SW 1271 (cell line): ENCODE data around the gene NOBOX.
"Not testable (repeated sequence)": the region's sequence is repeated elsewhere in the genome, so short reads cannot be mapped to it uniquely, and the experiment has no call there.

ENCODE experiments used
- DNase-seq, 2 experiments: peaks; one replicate each; lab custom pipeline; 2025; lab: John Stamatoyannopoulos, UW

Gene NOBOX

DNA sequence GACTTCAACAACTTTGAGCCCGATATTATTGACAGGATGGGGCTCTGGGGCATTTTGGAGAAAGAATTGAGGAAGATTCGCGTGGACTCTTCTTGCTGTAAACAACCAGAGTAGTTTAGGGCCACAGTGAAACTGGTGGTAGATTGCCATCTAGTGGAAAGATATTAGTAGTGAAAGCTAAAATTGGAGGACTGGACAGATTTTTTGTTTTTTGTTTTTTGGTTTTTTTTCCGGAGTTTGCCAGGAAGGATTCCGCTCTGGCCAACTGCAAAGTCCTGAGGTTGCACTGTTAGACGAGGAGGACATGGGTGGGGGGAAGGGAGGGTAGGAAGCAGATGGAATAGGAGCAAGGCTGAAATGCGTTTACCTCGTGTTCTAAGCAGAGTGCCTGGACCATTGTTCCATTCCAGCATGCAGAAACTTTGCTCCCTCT, 11.7 kb downstream of the NOBOX start:
- DNase-seq, result peak in 1 of 2 experiments; percentile 26

DNA sequence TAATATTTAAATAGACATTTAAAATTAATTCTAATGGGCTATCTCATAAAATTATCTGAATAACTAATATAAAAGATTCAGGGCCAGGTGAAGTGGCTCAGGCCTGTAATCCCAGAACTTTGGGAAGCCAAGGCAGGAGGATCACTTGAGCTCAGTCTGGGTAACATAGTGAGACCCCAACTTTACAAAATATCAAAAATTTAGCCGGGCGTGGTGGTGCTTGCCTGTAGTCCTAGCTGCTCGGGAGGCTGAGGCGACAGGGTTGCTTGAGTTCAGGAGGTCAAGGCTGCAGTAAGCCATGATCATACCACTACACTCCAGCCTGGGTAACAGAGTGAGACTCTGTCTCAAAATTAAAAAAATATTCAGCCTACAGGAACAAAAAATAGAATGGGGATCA, 12.5 kb downstream of the NOBOX start:
- no peak for DNase-seq

DNA sequence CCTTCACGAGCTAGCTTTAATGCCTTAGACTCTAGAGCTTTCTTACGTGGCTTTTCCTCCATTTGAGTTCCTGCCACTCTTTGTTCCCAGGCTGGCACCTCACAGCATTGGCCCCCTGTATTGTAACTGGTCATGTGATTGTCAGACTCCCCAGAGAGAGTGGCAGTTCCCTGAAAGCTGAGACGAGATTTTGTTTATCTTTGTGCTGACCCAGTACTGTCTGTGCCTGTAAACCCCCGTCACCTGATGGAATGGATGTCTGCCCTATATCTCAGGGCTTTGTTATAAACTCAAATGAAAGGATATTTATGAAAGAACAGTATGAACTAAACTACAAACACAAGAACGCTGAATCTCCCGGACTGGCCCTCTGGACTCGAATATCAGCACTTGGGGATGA, 13.0 kb downstream of the NOBOX start:
- DNase-seq, result no peak

DNA sequence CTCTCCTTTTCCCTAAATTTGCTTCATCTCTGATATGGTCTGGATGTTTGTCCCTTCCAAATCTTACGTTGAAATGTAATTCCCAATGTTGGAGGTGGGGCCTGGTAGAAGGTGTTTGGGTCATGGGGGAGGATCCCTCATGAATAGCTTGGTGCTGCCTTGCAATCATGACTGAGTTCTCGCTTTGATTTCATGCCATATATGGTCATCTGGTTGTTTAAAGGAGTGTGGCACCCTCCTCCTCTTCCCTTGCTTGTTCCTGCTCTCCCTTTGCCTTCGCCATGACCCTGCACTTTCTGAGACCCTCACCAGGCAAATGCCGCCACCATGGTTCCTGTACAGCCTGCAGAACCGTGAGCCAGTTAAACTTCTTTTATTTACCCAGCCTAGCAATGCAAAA, 14.5 kb downstream of the NOBOX start:
- DNase-seq, result no peak

DNA sequence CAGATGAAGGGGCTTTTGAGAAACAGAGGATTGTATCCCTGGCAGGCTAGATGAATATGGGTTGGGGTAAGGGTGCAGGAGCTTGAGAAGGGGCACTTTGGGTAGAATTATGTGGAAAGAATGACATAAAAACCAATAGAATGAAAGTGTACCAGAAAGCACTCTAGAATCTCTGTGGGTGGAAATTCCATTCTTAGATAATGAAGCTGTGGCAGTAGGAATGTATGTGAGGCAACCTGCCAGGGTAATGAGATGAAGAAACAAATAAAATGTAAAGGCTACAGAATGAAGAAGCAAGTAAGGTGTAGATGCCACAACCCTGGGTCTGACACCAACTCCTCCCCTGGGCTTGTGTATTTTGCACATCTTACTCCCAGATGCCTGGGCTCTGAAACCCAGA, 16.8 kb downstream of the NOBOX start:
- DNase-seq, result no peak

DNA sequence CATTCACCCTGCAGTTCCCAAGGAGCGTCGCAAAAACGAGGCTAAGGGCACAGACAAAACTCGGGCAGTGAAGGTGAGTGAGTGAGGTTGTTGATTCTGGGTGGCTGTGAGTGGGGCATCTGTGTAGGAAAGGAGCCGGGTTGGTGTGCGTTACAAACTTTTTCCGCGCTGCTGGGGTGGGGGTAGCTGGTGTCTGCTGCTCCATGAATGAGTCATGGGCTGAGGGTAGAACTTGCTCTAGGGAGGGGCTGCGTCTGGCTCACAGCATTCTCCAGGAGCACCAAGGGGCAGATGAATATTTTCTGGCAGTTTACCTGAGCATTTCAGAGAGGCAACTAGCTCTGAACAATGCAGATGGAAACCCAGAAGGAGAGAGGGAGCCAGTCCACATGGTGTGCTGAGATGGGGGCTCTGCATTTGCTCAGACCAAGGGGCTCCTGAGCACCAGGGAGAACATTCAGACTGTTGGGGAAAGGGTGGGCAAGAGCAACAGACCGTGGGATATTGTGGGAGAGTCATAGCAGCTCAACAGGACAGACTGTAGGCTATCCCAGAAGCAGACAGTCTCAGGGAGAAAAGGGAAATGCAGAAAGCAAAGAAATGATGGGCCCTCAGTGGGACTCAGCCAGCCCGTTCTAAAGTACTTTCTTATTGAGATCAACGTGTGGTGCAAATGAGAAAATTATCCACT, 18.8 kb downstream of the NOBOX start:
- DNase-seq, result no peak

DNA sequence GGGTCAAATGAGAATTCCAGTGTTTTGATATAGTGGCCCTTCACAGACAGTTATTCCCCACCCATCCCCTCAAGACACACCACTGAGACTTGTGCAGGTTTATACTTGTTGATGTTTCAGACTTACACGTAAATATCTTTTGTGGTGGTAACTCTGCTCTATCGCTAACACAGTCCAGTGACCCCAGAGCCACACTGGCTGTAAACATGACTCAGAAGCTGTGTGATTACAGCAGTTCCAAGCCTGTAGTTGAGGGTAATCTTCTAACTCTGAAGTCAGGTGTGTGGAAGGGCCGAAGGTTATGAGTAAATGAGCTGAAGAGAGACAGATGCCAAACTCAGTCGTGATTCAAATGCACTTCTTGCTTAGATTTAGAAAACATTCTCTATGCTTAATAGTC, 19.4 kb downstream of the NOBOX start:
- DNase-seq, result no peak

DNA sequence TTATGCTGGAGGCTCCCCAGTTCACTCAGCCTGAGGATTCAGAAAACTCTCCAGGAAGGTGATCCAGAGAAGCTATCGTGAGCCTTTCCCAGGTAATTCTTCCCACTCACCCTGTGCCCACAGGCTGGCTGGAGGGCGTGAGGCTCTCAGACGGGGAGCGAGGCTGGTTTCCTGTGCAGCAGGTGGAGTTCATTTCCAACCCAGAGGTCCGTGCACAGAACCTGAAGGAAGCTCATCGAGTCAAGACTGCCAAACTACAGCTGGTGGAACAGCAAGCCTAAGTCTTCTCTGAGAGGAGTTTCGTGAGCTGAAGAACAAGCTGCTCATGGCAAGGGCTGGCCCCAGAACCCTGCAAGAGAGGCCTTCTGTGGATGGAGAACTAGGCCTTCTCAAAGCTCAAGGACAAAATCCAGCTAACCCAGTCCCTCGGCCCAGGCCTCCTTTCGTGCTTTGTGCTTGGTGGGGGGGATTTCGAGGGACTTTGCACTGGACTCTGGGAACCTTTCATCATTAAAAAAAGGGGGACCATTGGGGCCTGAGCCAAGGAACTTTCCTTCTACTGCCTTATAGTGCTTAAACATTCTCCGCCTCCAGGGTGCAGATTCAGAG, 23.6 kb downstream of the NOBOX start:
- DNase-seq, result no peak

DNA sequence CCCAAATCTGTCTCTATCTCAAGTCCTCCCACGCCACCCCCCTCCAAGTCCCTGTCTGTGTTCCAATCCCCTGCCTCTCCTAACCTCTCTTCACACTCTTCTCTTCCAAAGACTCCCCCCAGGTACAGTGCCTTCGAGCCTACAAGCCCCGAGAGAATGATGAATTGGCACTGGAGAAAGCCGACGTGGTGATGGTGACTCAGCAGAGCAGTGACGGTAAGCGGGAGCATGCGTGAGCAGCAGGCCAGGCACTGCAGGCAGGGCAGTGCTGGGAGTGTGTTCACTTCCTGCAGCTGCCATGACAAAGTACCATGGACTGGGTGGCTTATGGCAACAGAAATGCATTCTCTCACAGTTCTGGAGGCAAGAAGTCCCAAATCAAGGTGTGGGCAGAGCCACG, 24.8 kb downstream of the NOBOX start:
- no peak for DNase-seq

DNA sequence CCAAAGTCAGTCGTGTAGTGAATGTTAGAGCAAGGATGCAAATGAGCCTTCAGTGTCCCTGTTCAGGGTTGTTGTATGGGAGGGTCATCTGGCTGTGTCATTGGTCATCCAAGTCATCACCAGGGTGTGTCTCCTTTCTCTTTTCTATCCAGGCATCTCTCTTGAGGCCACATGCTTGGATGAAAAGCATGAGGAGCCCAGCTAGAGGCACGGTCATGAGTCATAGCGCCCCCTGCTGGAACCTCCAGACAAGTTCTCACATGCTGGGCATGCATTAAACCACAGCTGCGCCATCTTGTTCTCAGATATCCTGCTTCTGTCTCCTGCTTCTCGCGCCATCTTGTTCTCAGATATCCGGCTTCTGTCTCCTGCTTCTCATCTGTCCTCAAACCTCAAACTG, 34.3 kb downstream of the NOBOX start:
- not testable (repeated sequence) for DNase-seq

DNA sequence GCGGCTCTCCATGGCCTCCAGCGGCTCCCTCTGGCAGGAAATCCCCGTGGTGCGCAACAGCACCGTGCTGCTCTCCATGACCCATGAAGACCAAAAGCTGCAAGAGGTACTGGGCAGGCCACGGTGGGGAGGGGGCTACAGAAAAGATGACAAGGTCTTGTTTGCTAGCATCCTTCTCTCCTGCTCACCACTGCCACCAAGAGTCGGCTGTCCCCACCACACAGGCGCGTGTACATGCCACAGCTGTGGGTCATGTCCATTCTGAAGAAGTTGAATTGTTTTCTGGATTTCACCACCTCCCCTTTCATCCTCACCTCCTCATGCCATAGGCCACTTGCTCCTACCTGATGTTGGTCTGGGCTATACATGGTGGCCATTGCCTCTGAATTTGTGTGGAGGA, 36.2 kb downstream of the NOBOX start:
- not testable (repeated sequence) for DNase-seq

DNA sequence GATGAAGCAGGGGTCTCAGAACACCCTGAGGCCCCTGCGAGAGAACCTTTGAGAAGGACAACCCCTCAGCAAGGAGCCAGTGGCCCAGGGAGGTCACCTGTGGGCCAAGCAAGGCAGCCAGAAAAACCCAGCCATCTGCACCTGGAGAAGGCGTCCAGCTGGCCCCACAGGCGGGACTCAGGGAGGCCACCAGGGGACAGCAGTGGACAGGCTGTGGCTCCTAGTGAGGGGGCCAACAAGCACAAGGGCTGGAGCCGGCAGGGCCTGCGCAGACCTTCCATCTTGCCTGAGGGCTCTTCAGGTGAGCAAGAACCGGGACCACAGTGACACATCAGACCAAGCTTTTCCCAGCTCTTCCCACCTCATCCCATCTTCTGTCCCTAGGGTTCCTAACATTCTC, 38.0 kb downstream of the NOBOX start:
- not testable (repeated sequence) for DNase-seq

DNA sequence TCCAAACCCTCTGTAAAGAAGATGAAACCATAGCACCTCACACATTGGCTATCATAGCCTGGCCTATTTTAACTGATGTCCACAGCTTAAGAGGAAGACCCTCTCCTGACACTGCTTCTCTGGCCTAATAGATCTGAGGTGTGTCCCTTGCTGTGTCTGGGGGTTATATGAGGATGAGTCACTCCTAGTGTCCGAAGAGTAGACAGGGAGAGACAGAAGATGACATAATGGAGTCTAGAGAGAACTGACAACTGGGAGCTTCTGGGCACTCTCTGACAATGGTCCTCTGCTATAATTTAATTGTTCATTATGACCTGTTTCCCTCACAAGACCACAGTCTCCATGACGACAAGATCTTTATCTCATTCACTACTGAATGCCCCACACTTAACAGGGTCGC, 41.4 kb downstream of the NOBOX start:
- not testable (repeated sequence) for DNase-seq

DNA sequence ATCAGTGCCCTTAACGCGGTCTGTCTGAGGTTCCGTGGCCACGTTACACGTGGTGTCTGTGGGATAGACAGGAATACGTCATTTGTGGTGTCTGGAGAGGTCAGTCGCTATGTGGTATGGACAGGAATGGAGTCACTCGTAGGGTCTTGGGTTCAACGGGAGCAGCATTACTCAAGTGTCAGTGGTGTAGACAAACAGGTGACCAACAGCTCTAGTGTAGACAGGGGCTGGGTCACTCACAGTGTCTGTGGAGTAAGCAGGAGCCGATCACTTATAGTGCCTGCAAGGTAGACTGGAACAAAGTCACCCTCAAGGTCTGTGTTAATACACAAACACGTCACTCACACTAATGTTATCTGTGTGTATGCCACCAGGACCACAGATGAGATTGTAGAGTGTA, 46.6 kb downstream of the NOBOX start:
- DNase-seq, result not testable (repeated sequence)

DNA sequence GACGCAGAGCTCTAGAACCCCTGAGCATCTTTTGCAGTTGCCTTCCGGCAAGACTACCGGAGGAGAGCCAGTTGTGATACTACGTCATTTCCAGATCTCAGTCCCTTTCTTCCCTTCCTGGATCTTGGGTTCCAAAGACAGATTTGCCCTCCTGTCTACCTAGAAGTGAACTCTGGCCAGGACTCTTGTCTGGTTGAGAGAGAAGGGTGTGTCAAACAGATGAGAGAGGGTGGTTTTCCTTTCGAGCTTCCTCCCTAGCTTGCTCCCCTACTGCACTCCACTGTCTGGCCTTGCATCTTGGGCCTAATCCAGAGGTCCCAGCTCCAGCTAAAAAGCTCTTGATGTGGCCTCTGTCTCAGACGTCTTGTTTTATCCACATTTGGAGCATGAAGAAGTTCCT, 47.3 kb downstream of the NOBOX start:
- DNase-seq, result not testable (repeated sequence)

DNA sequence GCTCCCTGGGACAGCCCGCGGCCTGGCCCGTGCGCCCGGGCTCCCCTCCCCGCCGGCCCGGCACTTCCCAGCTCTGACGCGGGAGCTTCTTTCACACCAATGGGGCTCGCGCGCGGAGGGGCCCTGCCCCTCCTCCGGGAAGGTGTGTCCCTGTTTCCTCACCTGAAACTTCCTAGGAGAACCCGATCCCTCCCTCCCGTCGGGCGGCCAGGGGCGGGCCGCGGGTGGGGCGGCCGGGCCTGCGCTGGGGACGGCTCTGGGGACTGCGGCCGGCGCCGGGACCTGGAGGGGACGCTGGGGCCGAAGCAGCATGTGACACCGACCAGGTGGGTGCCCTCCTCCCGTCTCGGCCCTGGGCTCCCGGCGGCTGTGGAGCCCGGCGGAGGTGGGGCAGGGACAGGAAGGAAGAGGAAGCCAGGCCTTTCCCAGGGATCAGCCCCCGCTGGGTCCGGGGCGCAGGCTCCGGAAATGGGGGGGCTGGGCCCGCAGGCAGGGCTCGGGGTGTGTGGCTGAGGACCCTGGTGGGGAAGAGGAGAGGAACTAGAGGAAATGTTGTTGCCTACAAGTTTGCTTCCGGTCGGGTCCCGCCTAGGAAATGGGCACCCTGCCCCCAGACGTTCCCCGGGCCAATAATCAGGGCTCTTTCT, 48.2 kb downstream of the NOBOX start, which contains the start of gene ARHGEF5:
Gene ARHGEF5 (plus strand): TSS at position 227 of the 647 bp plus-strand sequence. CDS start 7,268 bp downstream, outside the sequence.
- not testable (repeated sequence) for DNase-seq

DNA sequence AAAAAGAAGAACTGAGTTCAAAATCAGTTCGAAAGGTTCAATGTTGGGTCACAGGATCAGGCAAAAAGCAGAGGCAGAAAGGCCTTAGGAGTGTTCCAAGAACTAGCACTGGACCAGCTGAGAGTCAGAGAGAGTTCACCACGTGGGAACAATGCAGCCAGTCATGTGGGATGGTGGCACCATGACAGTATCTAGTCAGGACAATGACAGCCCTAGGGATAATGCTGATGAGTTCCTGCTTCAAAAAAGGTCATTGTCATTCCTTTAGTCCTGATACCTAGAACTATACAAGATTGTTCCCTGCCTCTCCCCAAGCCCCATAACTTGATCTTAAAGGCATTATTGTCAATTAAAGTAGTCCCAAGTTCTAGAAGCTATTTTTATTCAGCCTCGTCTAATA, 51.8 kb downstream of the NOBOX start:
- DNase-seq, result not testable (repeated sequence)

DNA sequence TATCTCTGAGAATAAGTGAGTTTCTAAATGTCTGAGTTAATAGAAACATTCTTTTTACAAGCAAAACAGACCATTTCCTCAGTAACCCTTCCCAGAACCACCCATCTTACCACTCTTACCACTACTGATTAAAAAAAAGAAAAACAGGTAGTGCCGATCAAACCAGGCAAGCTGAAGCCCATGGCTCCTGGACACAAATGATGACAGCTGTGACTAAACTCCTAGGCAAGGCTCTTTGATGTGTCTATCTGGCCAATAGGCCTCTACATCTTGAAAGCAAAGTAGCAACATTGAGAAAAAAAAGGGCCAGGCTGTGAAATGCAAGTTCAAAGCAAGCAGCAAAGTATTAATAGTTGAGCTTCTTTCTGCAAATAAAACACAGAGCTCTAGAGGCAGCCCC, 54.9 kb downstream of the NOBOX start:
- DNase-seq, result not testable (repeated sequence)
